Measurements from ENCODE around the gene OR52E4. TPM values are rescaled to one million over a fixed set of nuclear protein-coding genes. Genes with fewer than 3 reads are reported as not detected.

The OR52E4 gene
- total RNA-seq, 1 experiment from 2014 or later = not detected

- POLR2A ChIA-PET = no interaction called here
- DNase-seq (ENCODE audit: low spot score) (no peak), ATAC-seq (no peak)
- Mint-ChIP-seq H3K9me3 (peaks cover 54% of the 10 kb centered on the region), H3K36me3 (peaks cover 14% of the 10 kb centered on the region), H3K4me3 (no peak overlapping the region), H3K27me3 (ENCODE audit: low read depth) (peaks cover 10% of the 10 kb centered on the region; the same call in 1 of the 2 replicates), H3K4me1 (no peaks in the 10 kb centered on the region), H3K27ac (no peak overlapping the region)
- CTCF ChIA-PET = no interaction called here
- TF ChIP-seq ZNF317 (CRISPR knock-in tag; IDR thresholded peaks at IDR 0.05; ENCODE audit: borderline replicate concordance, low read depth) (no peak), ATF1 (CRISPR knock-in tag; IDR thresholded peaks at IDR 0.05) (no peak), IRF2 (CRISPR knock-in tag; IDR thresholded peaks at IDR 0.05; ENCODE audit: borderline replicate concordance, low read depth) (no peak), ETV6 (CRISPR knock-in tag; IDR thresholded peaks at IDR 0.05) (no peak), ZNF512 (CRISPR knock-in tag; IDR thresholded peaks at IDR 0.05; ENCODE audit: borderline replicate concordance) (no peak), ZNF138 (CRISPR knock-in tag; conservative IDR thresholded peaks at IDR 0.05) (no peak), RELA (CRISPR knock-in tag; IDR thresholded peaks at IDR 0.05; ENCODE audit: borderline replicate concordance) (no peak)
Observed at GRCh38 chr11:5910540-5910939, 30.1 kb downstream of the OR52E4 start.

DNA sequence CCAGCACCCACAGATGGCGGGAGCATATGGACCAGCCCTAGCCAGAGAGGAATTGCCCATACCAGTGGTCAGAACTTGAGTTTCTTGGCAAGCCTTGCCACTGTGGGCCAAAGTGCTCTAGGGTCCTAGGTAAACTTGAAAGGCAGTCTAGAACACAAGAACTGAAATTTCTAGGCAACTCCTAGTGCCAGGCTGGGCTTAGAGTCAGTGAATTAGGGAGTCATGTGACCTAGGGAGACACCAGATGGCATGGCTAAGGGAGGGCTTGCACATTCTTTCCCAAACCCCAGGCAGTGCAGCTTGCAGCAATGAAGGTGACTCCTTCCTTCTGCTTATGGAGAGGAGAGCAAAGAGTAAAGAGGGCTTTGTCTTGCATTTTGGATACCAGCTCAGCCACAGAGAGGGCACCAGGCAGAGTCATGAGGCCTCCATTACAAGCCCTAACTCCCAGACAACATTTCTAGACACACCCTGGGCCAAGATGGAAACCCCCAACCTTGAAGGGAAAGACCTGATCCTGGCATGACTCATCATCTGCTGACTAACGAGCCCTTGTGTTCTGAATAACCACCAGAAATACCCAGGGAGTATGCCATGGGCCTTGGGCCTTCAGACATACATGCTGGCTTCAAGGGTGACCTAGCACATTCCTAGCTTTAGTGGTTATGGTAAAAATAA, 42.5 kb downstream of the OR52E4 start:
- Mint-ChIP-seq H3K36me3 (peaks cover 14% of the 10 kb centered on the region), H3K27ac (no peak overlapping the region), H3K9me3 (peaks cover 60% of the 10 kb centered on the region), H3K4me3 (no peak overlapping the region), H3K27me3 (ENCODE audit: low read depth) (peaks cover 6% of the 10 kb centered on the region), H3K4me1 (no peaks in the 10 kb centered on the region)
- ATAC-seq = no peak
- ChIA-PET POLR2A (no interaction called here), CTCF (no interaction called here)
- TF ChIP-seq ATF1 (CRISPR knock-in tag; IDR thresholded peaks at IDR 0.05) = no peak
- TF ChIP-seq ZNF512 (CRISPR knock-in tag; IDR thresholded peaks at IDR 0.05; ENCODE audit: borderline replicate concordance) = no peak
- no peak for TF ChIP-seq TEAD4 (CRISPR knock-in tag; IDR thresholded peaks at IDR 0.05)
- TF ChIP-seq, protein P1, sequence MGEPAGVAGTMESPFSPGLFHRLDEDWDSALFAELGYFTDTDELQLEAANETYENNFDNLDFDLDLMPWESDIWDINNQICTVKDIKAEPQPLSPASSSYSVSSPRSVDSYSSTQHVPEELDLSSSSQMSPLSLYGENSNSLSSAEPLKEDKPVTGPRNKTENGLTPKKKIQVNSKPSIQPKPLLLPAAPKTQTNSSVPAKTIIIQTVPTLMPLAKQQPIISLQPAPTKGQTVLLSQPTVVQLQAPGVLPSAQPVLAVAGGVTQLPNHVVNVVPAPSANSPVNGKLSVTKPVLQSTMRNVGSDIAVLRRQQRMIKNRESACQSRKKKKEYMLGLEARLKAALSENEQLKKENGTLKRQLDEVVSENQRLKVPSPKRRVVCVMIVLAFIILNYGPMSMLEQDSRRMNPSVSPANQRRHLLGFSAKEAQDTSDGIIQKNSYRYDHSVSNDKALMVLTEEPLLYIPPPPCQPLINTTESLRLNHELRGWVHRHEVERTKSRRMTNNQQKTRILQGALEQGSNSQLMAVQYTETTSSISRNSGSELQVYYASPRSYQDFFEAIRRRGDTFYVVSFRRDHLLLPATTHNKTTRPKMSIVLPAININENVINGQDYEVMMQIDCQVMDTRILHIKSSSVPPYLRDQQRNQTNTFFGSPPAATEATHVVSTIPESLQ (CRISPR knock-in tag; IDR thresholded peaks at IDR 0.05) = no peak
- no peak for TF ChIP-seq AFF4 (CRISPR knock-in tag; IDR thresholded peaks at IDR 0.05; ENCODE audit: borderline replicate concordance)
- no peak for DNase-seq (ENCODE audit: low spot score)

GRCh38 chr11:5923427-5923776, 43.0 kb downstream of the OR52E4 start:
- Mint-ChIP-seq H3K9me3 (peaks cover 63% of the 10 kb centered on the region), H3K27ac (no peak overlapping the region), H3K36me3 (peaks cover 16% of the 10 kb centered on the region), H3K27me3 (ENCODE audit: low read depth) (peaks cover 6% of the 10 kb centered on the region), H3K4me3 (no peak overlapping the region), H3K4me1 (no peaks in the 10 kb centered on the region)
- ChIA-PET CTCF (no interaction called here), POLR2A (no interaction called here)
- DNase-seq (ENCODE audit: low spot score) (no peak), ATAC-seq (no peak)
- TF ChIP-seq E2F5 (CRISPR knock-in tag; IDR thresholded peaks at IDR 0.05) (no peak), GRHL2 (CRISPR knock-in tag; IDR thresholded peaks at IDR 0.05; ENCODE audit: insufficient replicate concordance, severe bottlenecking) (no peak), ZNF512 (CRISPR knock-in tag; IDR thresholded peaks at IDR 0.05; ENCODE audit: borderline replicate concordance) (no peak), EMX1 (CRISPR knock-in tag; IDR thresholded peaks at IDR 0.05) (no peak)
